Measurements from ENCODE around the gene PPP1R12B.
A peak's percentile ranks its signal among the peaks of the same experiment; 100 is the strongest.
"Not testable (repeated sequence)": the region's sequence is repeated elsewhere in the genome, so short reads cannot be mapped to it uniquely, and the experiment has no call there.

Gene PPP1R12B

GRCh38 chr1:202620036-202620435 is 271.5 kb downstream of the PPP1R12B start:
- DNase-seq, result not testable (repeated sequence)

GRCh38 chr1:202621446-202621845 is 272.9 kb downstream of the PPP1R12B start:
- no peak for DNase-seq

GRCh38 chr1:202622388-202622787 is 273.9 kb downstream of the PPP1R12B start:
- no peak for DNase-seq

GRCh38 chr1:202623075-202623474 is 274.6 kb downstream of the PPP1R12B start:
- no peak for DNase-seq

- DNase-seq, result not testable (repeated sequence)
Observed at GRCh38 chr1:202623476-202623875, 275.0 kb downstream of the PPP1R12B start.

- no peak for DNase-seq
Observed at GRCh38 chr1:202624088-202624780, 275.7 kb downstream of the PPP1R12B start.

GRCh38 chr1:202624781-202625108 is 276.2 kb downstream of the PPP1R12B start:
- DNase-seq, result no peak

- peak; percentile 31 for DNase-seq
Observed at GRCh38 chr1:202625416-202626360, 277.2 kb downstream of the PPP1R12B start.

GRCh38 chr1:202627036-202627435 is 278.5 kb downstream of the PPP1R12B start:
- not testable (repeated sequence) for DNase-seq

GRCh38 chr1:202627841-202628565 is 279.5 kb downstream of the PPP1R12B start:
- no peak for DNase-seq

GRCh38 chr1:202628646-202629215 is 280.2 kb downstream of the PPP1R12B start:
- DNase-seq, result no peak

GRCh38 chr1:202629257-202629811 is 280.8 kb downstream of the PPP1R12B start:
- not testable (repeated sequence) for DNase-seq

GRCh38 chr1:202630096-202630495 is 281.6 kb downstream of the PPP1R12B start:
- DNase-seq, result not testable (repeated sequence)

GRCh38 chr1:202630541-202630940 is 282.0 kb downstream of the PPP1R12B start:
- no peak for DNase-seq

GRCh38 chr1:202631076-202631923 is 282.8 kb downstream of the PPP1R12B start:
- DNase-seq, result no peak

GRCh38 chr1:202632241-202632640 is 283.7 kb downstream of the PPP1R12B start:
- no peak for DNase-seq

- not testable (repeated sequence) for DNase-seq
Observed at GRCh38 chr1:202636171-202636570, 287.7 kb downstream of the PPP1R12B start.

- DNase-seq, result peak; percentile 33
Observed at GRCh38 chr1:202637321-202638018, 289.0 kb downstream of the PPP1R12B start.

GRCh38 chr1:202638019-202638700 is 289.7 kb downstream of the PPP1R12B start:
- DNase-seq, result peak; percentile 81

GRCh38 chr1:202638701-202639305 is 290.3 kb downstream of the PPP1R12B start:
- DNase-seq, result peak; percentile 61
